Measurements from ENCODE around the gene TPRG1L.

DNA sequence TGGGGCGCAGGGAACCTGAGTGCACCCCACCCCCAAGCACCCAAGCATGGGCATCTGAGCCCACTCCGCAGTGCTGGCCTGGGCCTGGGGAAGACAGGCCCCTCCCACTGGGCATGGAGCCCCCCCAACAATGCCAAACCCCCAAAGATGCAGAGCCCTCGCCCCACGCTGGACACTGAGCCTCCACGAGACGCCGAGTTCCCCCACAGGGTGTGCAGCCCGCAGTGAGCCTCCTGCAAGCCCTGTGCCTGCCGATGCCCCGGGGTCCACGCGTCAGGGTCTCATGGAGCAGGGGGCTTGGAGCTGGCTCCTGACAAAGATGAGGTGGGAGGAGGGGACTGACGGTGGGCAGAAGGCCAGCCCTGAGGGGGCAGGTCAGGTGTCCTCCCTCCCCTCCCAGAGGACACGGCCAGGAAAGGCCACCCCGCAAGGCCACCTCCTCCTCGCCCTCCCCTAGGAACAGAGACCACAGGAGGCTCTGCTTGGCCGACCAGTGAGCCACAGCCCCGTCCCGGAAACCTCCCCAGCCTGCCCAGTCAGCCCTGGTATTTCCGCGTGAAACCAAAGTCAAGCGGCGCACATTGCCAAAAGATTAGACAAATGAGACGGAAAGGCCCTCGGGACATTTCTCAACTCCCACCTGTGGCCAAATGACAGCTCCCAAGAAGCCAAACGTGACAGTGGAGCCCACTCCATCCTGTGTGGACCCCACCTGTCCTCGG, 46.9 kb upstream of the TPRG1L start:
- TF ChIP-seq, protein P1, sequence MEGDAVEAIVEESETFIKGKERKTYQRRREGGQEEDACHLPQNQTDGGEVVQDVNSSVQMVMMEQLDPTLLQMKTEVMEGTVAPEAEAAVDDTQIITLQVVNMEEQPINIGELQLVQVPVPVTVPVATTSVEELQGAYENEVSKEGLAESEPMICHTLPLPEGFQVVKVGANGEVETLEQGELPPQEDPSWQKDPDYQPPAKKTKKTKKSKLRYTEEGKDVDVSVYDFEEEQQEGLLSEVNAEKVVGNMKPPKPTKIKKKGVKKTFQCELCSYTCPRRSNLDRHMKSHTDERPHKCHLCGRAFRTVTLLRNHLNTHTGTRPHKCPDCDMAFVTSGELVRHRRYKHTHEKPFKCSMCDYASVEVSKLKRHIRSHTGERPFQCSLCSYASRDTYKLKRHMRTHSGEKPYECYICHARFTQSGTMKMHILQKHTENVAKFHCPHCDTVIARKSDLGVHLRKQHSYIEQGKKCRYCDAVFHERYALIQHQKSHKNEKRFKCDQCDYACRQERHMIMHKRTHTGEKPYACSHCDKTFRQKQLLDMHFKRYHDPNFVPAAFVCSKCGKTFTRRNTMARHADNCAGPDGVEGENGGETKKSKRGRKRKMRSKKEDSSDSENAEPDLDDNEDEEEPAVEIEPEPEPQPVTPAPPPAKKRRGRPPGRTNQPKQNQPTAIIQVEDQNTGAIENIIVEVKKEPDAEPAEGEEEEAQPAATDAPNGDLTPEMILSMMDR (IDR thresholded peaks at IDR 0.05) = no peak
- TF ChIP-seq EZH2 (IDR thresholded peaks at IDR 0.05) = no peak

Measured in neural progenitor cell (in vitro differentiated cells).